Measurements from ENCODE around the gene RASEF. TPM values are rescaled to one million over a fixed set of nuclear protein-coding genes. Genes with fewer than 3 reads are reported as not detected.
"Not testable (repeated sequence)": the region's sequence is repeated elsewhere in the genome, so short reads cannot be mapped to it uniquely, and the experiment has no call there.

Gene RASEF
- total RNA-seq, 4 donors from 2014 or later: 0.13 to 0.72 (median 0.33) TPM

DNA sequence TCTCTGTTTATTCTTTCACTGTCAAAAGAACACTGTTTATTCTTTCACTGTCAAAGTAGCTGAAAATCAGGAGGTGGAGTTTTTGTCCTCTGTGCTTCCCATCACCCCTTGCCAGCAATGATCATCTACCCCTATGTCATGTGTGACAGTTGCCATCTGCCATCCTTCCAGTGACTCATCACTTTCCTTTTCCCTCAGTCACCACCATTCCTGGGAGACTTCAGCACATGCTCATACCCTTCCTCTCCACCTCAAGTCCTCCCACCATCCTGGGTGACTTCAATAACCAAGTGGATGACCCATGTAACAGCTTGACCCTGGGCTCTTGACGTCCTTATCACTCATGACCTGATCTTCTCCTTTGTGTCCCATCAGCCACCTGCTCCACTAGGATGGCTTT is 43.3 kb upstream of the RASEF start:
- no peak for ATAC-seq
- H3K36me3 ChIP-seq: no peaks in the 10 kb centered on the region
- H3K9me3 ChIP-seq: no peaks in the 10 kb centered on the region
- H3K27ac ChIP-seq: no peak overlapping the region
- no peaks in the 10 kb centered on the region for H3K4me1 ChIP-seq
- TF ChIP-seq POLR2AphosphoS5 (IDR thresholded peaks at IDR 0.05) (no peak), EP300 (IDR thresholded peaks at IDR 0.05) (no peak), CTCF (IDR thresholded peaks at IDR 0.05) (no peak), POLR2A (IDR thresholded peaks at IDR 0.05) (no peak)
- H3K4me3 ChIP-seq: no peak overlapping the region
- peaks cover 7% of the 10 kb centered on the region for H3K27me3 ChIP-seq
- WGBS, 2 donors (ENCODE audit: low coverage in 1 of 2): 50 to 89% methylated on average over 1 of the region's 1 CpG

GRCh38 chr9:83097633-83098032 is 34.7 kb upstream of the RASEF start:
- TF ChIP-seq POLR2AphosphoS5 (IDR thresholded peaks at IDR 0.05) (no peak), POLR2A (IDR thresholded peaks at IDR 0.05) (no peak), CTCF (IDR thresholded peaks at IDR 0.05) (no peak), EP300 (IDR thresholded peaks at IDR 0.05) (no peak)
- 92 to 93% methylated on average over 4 of the region's 4 CpGs for WGBS, 2 donors (ENCODE audit: low coverage in 1 of 2)
- ATAC-seq: no peak
- peaks cover 4% of the 10 kb centered on the region for H3K27me3 ChIP-seq
- H3K36me3 ChIP-seq: no peaks in the 10 kb centered on the region
- no peak overlapping the region for H3K4me3 ChIP-seq
- H3K4me1 ChIP-seq: no peaks in the 10 kb centered on the region
- H3K9me3 ChIP-seq: no peaks in the 10 kb centered on the region
- H3K27ac ChIP-seq: no peak overlapping the region

DNA sequence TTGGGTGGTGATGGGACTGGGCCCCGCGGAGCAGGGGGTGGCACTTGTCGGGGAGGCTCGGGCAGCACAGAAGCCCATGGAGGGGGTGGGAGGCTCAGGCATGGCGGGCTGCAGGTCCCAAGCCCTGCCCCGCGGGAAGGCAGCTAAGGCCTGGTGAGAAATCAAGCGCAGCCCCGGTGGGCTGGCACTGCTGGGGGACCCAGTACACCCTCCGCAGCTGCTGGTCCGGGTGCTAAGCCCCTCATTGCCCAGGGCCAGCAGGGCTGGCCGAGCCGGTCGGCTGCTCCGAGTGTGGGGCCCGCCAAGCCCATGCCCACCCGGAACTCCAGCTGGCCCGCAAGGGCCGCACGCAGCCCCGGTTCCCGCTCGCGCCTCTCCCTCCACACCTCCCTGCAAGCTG is 30.4 kb upstream of the RASEF start:
- not testable (repeated sequence) for ATAC-seq, H3K27ac ChIP-seq, H3K27me3 ChIP-seq, H3K4me3 ChIP-seq, H3K36me3 ChIP-seq, H3K4me1 ChIP-seq
- no CpG with 5 or more reads among the region's 24 CpGs for WGBS, 2 donors (ENCODE audit: low coverage in 1 of 2)
- H3K9me3 ChIP-seq: peaks cover 0 to 13% (median 0%) of the 10 kb centered on the region in 3 donors

DNA sequence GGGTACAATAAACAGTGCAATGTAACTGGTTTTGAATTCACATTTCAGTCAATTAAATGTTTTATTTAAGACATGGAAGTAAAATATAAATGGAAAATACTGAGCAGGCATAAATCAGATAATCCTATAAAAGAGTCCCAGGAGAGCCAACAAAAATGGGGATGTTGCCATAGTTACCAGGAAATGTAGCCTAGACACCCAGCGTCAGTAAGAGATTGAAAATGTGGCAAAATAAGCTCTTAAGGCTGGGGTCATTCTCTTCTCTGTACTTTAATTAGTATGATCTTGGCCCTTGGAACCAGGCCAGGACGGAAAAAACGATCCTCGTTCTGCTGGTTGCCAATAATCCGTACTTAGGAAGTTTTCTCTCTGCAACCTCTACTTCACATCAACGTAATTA is 18.9 kb upstream of the RASEF start:
- H3K27ac ChIP-seq: no peak overlapping the region
- no peak for ATAC-seq
- 46 to 59% methylated on average over 6 of the region's 6 CpGs for WGBS, 2 donors (ENCODE audit: low coverage in 1 of 2)
- H3K9me3 ChIP-seq: no peaks in the 10 kb centered on the region
- TF ChIP-seq POLR2A (IDR thresholded peaks at IDR 0.05) (no peak), POLR2AphosphoS5 (IDR thresholded peaks at IDR 0.05) (no peak), EP300 (IDR thresholded peaks at IDR 0.05) (no peak), CTCF (IDR thresholded peaks at IDR 0.05) (no peak)
- no peaks in the 10 kb centered on the region for H3K27me3 ChIP-seq
- H3K36me3 ChIP-seq: no peaks in the 10 kb centered on the region
- H3K4me1 ChIP-seq: no peaks in the 10 kb centered on the region
- no peak overlapping the region for H3K4me3 ChIP-seq

GRCh38 chr9:83081010-83081409 is 18.1 kb upstream of the RASEF start:
- H3K4me3 ChIP-seq: no peak overlapping the region
- H3K36me3 ChIP-seq: no peaks in the 10 kb centered on the region
- no peaks in the 10 kb centered on the region for H3K27me3 ChIP-seq
- WGBS, 2 donors (ENCODE audit: low coverage in 1 of 2): 84 to 85% methylated on average over 2 to 3 of the region's 3 CpGs
- H3K9me3 ChIP-seq: no peaks in the 10 kb centered on the region
- no peak for ATAC-seq
- no peak for TF ChIP-seq POLR2A (IDR thresholded peaks at IDR 0.05)
- TF ChIP-seq POLR2AphosphoS5 (IDR thresholded peaks at IDR 0.05): no peak
- H3K27ac ChIP-seq: no peak overlapping the region
- H3K4me1 ChIP-seq: no peaks in the 10 kb centered on the region

DNA sequence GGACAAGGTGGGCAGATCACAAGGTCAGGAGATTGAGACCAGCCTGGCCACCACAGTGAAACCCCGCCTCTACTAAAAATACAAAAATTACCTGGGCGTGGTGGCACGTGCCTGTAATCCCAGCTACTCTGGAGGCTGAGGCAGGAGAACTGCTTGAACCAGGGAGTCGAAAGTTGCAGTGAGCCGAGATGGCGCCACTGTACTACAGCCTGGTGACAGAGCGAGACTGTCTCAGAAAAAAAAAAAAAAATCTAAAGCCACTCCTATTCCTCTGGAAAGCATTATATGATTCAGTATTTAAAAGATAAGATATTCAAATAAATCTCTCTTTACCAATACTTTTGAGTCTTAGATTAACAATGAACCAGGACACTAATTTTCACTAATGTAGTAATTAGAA is 13.0 kb upstream of the RASEF start:
- H3K4me3 ChIP-seq, H3K27me3 ChIP-seq, H3K4me1 ChIP-seq, H3K9me3 ChIP-seq, ATAC-seq, H3K27ac ChIP-seq, H3K36me3 ChIP-seq: not testable (repeated sequence)
- 74 to 96% methylated on average over 3 to 4 of the region's 7 CpGs for WGBS, 2 donors (ENCODE audit: low coverage in 1 of 2)

DNA sequence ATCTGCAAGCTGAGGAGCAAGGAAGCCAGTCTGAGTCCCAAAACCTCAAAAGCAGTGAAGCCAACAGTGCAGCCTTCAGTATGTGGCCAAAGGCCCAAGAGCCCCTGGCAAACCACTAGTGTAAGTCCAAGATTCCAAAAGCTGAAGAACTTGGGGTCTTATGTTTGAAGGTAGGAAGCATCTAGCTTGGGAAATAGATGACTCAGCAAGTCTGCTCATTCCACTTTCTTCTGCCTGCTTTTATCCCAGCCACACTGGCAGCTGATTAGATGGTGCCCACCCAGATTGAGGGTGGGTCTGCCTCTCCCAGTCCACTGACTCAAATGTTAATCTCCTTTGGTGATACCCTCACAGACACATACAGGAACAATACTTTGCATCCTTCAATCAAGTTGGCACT is 9.6 kb upstream of the RASEF start:
- not testable (repeated sequence) for H3K9me3 ChIP-seq, H3K4me1 ChIP-seq, H3K36me3 ChIP-seq, ATAC-seq, H3K4me3 ChIP-seq, H3K27ac ChIP-seq, H3K27me3 ChIP-seq

All from gastroesophageal sphincter (tissue), 4 donors.